T47D (cell line): Measurements from ENCODE around the gene NSF.

Experiments
- DNase-seq, 2 experiments: peaks; one replicate each; pipeline versions ENCODE4 v3.0.0 to v3.0.0-alpha.2; 2011 to 2012; ENCODE audit warnings: low read depth in 1 of 2, low spot score in 1 of 2
- JUND ChIP-seq: IDR thresholded peaks from 2 replicates; pipeline ENCODE4 v1.6.1; 2012; ENCODE audit warnings: low read depth
- in situ Hi-C: cut with HindIII; loops from 2 replicates; pipeline ENCODE4 v1.10.0; 2016; ENCODE audit warnings: low sequenced_read_pairs, low pct_unique_long_range_greater_than_20kb

Gene NSF

GRCh38 chr17:46730026-46730425, 139.6 kb downstream of the NSF start:
- no peak for DNase-seq
- in situ Hi-C loops, result no loop called here
- TF ChIP-seq JUND, result no peak

GRCh38 chr17:46730679-46731078, 140.2 kb downstream of the NSF start:
- in situ Hi-C loops, result no loop called here
- no peak for DNase-seq
- TF ChIP-seq JUND, result no peak

- TF ChIP-seq JUND, result no peak
- no peak for DNase-seq
- in situ Hi-C loops, result no loop called here
Observed at GRCh38 chr17:46732160-46732559, 141.7 kb downstream of the NSF start.

- no peak for DNase-seq
- TF ChIP-seq JUND, result no peak
- in situ Hi-C loops, result no loop called here
Observed at GRCh38 chr17:46732754-46733398, 142.4 kb downstream of the NSF start.

GRCh38 chr17:46733837-46734475, 143.5 kb downstream of the NSF start:
- in situ Hi-C loops, result no loop called here
- TF ChIP-seq JUND, result no peak
- no peak for DNase-seq

- TF ChIP-seq JUND, result no peak
- in situ Hi-C loops, result no loop called here
- DNase-seq, result no peak
Observed at GRCh38 chr17:46736100-46736499, 145.6 kb downstream of the NSF start.

- in situ Hi-C loops, result no loop called here
- no peak for DNase-seq
- no peak for TF ChIP-seq JUND
Observed at GRCh38 chr17:46737326-46737725, 146.9 kb downstream of the NSF start.

GRCh38 chr17:46738544-46738943, 148.1 kb downstream of the NSF start:
- no peak for DNase-seq
- TF ChIP-seq JUND, result no peak
- in situ Hi-C loops, result no loop called here

GRCh38 chr17:46739982-46740381, 149.5 kb downstream of the NSF start:
- TF ChIP-seq JUND, result no peak
- DNase-seq, result no peak
- in situ Hi-C loops, result no loop called here

- no peak for DNase-seq
- TF ChIP-seq JUND, result no peak
- in situ Hi-C loops, result no loop called here
Observed at GRCh38 chr17:46741122-46741730, 150.8 kb downstream of the NSF start.

GRCh38 chr17:46742565-46743270, 152.2 kb downstream of the NSF start:
- peak in 1 of 2 experiments; percentile 33 for DNase-seq
- in situ Hi-C loops, result no loop called here
- TF ChIP-seq JUND, result no peak

- DNase-seq, result no peak
- in situ Hi-C loops, result no loop called here
- TF ChIP-seq JUND, result no peak
Observed at GRCh38 chr17:46744441-46744840, 154.0 kb downstream of the NSF start.

- DNase-seq, result no peak
- in situ Hi-C loops, result no loop called here
- TF ChIP-seq JUND, result no peak
Observed at GRCh38 chr17:46745376-46745775, 154.9 kb downstream of the NSF start.
